ENCODE measurements around the gene TP53.

Gene TP53

GRCh38 chr17:7620835-7621234 is 66.5 kb downstream of the TP53 start:
- Histone ChIP-seq H3K27ac (no peak overlapping the region), H3K36me3 (ENCODE audit: insufficient read depth) (no peaks in the 10 kb centered on the region), H4K20me1 (ENCODE audit: insufficient read depth) (no peaks in the 10 kb centered on the region), H3K4me2 (no peak overlapping the region), H3K27me3 (ENCODE audit: insufficient read depth, low read depth) (no peaks in the 10 kb centered on the region), H3K79me2 (ENCODE audit: insufficient read depth, low read depth) (no peaks in the 10 kb centered on the region), H3K9ac (no peak overlapping the region), H3K4me3 (IDR thresholded peaks at IDR 0.05; ENCODE audit: insufficient read depth, low read depth, low read length) (no peak overlapping the region), H2AFZ (ENCODE audit: low read depth) (no peak overlapping the region), H3K4me1 (ENCODE audit: low read depth, poor library complexity, severe bottlenecking) (no peaks in the 10 kb centered on the region)
- no peak for TF ChIP-seq CTCF (conservative IDR thresholded peaks at IDR 0.05; ENCODE audit: low read depth, low read length)

- Histone ChIP-seq H3K4me2 (no peak overlapping the region), H3K4me1 (ENCODE audit: low read depth, poor library complexity, severe bottlenecking) (no peaks in the 10 kb centered on the region), H3K27me3 (ENCODE audit: insufficient read depth, low read depth) (no peaks in the 10 kb centered on the region), H2AFZ (ENCODE audit: low read depth) (no peak overlapping the region), H3K9ac (no peak overlapping the region), H4K20me1 (ENCODE audit: insufficient read depth) (no peaks in the 10 kb centered on the region), H3K4me3 (IDR thresholded peaks at IDR 0.05; ENCODE audit: insufficient read depth, low read depth, low read length) (no peak overlapping the region), H3K27ac (no peak overlapping the region), H3K36me3 (ENCODE audit: insufficient read depth) (no peaks in the 10 kb centered on the region), H3K79me2 (ENCODE audit: insufficient read depth, low read depth) (no peaks in the 10 kb centered on the region)
- TF ChIP-seq CTCF (conservative IDR thresholded peaks at IDR 0.05; ENCODE audit: low read depth, low read length): no peak
These were observed 68.7 kb downstream of the TP53 start for GRCh38 chr17:7618608-7619007.
